Body of pancreas (tissue), 4 donors: ENCODE results near the gene FGF9.

ENCODE experiments used
- CTCF ChIP-seq, 7 experiments: fragments of 450-650 bp in 4 of 7; fragments of 200-600 bp in 3 of 7; sonication (generic) in 3 of 7; IDR thresholded peaks; one replicate each; pipeline ENCODE4 v1.5.1; 2016 to 2019; ENCODE audit warnings: antibody characterized with exemption in 7 of 7
- POLR2A ChIP-seq, 3 donors: fragments of 450-650 bp; IDR thresholded peaks; one replicate each; pipeline ENCODE4 v1.6.1; 2016; ENCODE audit warnings: antibody characterized with exemption in 3 of 3, mild to moderate bottlenecking in 2 of 3

GRCh38 chr13:21738630-21739029 lies 67.8 kb downstream of the FGF9 start:
- no peak for TF ChIP-seq CTCF (IDR thresholded peaks at IDR 0.05)
- TF ChIP-seq POLR2A (IDR thresholded peaks at IDR 0.05) = no peak
